GM19193 (cell line): Measurements from ENCODE around the gene CTSD.

Experiments
- POLR2A ChIP-seq: IDR thresholded peaks from 4 replicates; pipeline ENCODE4 v1.6.1; 2011; ENCODE audit not compliant: insufficient read depth, insufficient read length; ENCODE audit errors: extremely low read depth

Gene CTSD

DNA sequence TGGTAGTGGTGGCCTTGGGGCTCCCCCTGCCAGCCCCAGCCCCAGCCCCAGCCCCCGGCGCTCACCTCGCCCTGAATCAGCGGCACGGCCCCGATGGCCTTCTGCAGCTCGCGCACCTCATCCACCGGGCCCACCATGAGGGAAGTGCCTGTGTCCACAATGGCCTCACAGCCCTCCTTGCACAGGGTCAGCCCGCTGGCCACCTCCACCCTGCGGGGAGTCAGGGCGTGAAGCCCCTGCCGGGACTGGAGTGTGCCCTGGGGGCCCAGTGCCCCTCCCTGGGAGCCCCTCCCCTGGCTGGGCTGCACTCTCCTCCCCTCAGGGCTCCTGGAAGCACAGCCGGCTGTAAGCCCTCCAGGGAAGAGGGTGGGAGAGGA, 9.8 kb downstream of the CTSD start:
- TF ChIP-seq POLR2A, result no peak

DNA sequence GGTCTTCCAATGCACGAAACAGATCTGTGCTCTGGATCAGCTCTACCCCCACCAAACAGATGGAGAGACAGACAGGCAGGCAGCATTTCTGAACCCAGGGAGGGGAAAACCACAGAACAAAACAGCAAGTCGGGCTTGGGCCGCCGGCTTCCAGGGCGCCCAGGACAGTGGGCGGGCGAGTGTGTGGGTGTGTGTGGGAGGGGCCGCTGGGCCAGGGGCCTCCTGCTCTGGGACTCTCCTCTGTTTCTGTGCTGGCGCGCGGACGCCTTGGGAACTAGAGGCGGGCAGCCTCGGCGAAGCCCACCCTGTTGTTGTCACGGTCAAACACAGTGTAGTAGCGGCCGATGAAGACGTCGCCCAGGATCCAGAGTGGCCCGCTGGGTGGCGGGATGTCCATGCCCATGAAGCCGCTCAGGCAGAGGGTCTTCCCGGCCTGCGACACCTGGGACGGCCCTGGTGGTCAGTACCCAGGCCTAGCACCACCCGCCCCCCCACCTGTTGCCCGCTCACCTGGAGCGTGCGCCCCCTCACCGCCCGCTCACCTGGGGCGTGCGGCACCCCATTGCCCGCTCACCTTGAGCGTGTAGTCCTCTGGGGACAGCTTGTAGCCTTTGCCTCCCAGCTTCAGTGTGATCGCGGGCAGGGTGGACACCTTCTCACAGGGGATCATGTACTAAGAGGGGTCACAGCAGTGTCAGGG, 10.3 kb downstream of the CTSD start:
- no peak for TF ChIP-seq POLR2A

DNA sequence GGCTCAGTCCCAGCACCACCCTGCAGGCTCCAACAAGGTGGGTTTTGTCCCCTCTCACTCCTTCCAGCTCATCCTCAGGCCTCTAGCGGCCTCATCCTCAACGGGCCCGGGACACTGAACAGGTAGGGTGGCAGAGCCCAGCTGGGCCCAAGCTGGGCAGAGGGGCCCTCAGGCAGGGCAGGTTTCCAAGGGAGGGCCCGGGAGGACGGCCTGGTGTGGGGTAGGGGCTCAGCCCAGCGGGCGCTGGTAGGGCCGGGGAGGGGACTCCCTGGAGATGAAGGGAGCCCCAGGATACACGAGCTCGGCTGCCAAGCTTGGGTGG, 10.9 kb downstream of the CTSD start:
- no peak for TF ChIP-seq POLR2A

GRCh38 chr11:1751999-1752906, 11.5 kb downstream of the CTSD start:
- TF ChIP-seq POLR2A, result no peak

DNA sequence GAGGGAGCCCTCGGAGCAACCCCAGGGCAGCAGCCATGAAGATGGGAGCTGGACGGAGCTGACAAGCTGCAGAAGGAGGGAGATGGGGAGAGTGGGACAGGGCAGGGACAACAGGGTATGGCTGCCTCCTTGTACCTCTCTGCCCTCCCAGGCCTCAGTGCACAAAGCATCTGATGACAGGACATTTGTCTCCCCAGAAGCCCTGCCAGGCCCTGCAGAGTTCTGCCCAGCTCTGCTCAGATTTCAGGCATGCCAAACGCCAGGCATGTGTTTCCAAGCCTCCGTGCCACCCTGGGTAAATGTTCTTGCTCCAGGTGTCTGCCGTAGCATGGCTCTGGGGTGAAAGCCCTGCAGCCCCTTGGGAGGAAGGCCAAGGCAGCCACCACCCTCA, 12.2 kb downstream of the CTSD start:
- TF ChIP-seq POLR2A, result no peak

DNA sequence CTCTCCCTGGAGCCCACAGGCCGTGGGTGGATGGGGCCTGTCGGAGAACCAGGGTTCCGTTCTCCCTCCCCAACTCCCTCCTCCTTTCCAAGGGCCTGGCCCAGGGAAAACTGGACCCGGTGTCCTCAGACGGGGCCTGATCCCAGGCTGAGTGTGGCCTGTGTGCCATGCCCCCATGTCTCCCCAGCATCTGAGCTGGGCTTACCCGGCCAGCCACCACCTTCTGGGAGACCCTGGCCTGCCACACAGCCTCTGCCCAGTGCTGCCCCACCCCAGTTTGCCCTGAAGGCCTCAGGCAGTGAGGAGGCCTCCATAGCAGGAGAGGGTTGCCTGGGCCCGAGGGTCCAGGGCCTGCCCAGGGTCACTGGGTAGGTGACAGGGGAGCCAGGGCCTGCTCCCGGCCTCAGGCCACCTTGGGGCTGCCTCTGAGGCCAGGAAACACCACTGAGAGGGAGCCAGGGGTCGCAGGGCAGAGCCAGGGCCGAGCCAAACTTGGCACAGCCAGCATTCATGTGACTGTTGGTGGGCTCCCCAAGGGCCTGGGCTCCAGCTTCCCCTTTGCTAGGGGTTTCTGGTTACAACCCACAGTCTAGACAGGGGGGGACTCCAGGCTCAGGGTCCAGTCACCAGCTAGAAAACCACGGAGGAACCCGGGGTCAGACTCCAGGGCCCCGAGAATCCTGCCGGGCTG, 12.7 kb downstream of the CTSD start:
- TF ChIP-seq POLR2A, result no peak

DNA sequence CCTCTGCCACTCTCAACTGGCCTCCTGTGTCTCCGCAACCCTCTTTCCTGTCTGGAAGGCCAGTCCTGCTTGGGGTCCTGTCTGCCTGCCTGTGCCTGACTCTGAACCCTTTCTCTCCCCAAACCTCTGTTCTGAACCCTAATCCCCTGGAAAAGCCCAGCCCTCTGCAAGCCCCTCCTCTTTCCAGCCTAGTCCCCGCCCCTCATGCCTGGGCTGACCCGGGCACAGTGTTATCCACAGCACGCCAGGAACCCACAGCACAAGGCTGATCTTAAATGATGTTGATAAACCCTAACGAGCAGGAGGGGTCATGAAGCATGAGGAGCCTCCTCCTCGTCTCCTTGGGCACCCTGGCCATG, 13.3 kb downstream of the CTSD start, which contains the start of gene IFITM10:
TSS of gene IFITM10 (minus strand) at position 115 of the 359 bp plus-strand sequence. CDS start 153 bp downstream, outside the sequence.
- no peak for TF ChIP-seq POLR2A

DNA sequence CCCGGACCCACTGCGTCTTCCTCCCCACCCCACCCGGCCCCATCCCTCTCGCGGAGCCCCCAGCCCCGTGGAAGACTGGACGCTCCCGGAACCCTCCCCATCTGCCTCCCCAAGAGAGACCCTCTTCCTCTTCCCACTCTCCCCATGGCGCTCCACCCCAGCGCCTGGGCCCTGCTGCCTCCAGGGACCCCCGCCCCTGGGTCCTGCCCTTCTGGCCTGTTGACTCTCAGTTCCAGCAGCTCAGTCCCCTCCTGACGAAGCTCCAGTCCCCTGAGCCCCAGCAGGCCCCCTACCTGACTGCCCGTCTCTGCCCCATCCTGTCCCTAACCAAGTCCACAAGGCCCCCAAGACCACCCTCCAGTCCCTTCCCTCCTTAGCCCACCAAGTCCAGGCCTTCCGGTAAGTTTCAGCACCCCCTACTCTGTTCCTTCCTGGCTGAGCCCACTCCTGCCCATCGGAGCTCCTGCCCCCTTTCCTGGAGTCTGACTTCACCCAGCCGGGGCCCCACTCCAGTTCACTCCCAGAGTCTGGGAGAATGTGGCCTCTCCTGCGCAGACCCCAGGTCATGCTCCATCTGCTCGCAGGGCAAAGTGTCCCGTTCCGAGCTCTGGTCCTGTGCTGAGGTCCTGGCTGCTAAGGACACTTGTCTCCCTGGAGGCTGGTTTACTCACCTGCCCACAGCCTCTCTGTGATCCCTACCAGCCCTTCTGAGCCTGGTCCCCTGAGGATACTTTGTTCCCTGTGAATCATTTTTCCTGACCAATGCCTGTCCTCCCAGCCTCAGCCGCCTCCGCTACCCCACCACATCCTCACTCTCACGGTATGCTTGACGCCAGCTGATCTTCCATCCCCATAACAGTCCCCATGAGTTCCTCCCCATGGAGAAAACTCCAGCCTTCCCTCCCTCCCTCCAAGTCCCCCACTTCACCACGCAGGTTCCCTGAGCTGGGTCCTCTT, 14.1 kb downstream of the CTSD start:
- TF ChIP-seq POLR2A, result no peak

DNA sequence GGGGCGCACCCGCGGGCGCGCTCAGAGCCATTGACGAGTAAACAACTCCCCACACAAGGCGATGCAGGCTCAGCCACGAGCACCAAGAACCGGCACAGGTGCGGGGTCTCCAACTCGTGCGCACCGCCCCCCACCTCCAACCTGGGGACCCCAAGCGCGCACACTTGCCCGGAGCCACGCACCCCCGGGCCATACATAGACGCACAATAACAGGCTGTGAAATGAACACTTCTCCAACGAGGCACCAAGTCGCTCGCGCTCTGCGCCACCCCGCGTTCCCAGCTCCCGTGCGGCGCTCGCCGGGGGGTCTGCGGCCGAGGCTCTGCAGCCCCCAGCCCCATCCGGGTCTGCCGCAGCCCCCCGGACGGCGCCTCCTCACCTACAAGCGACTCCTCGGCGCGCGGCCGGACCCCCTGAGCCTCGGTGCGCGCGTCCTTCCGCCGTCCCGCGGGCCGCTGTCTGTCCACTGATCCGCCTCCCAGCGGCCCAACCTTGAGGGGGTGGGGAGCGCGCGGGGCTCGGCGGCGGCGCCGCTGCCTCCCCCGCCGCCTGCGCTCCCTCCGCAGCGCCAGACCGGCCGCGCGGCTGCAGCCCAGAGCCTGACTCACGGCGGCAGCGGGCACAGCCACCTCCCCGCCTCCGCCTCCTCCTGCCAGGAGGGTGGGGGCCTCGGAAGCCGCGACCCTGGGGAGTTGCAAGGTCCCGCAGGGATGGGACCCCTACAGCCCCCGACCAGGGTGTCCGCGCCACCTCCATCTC, 14.9 kb downstream of the CTSD start:
- TF ChIP-seq POLR2A, result no peak

DNA sequence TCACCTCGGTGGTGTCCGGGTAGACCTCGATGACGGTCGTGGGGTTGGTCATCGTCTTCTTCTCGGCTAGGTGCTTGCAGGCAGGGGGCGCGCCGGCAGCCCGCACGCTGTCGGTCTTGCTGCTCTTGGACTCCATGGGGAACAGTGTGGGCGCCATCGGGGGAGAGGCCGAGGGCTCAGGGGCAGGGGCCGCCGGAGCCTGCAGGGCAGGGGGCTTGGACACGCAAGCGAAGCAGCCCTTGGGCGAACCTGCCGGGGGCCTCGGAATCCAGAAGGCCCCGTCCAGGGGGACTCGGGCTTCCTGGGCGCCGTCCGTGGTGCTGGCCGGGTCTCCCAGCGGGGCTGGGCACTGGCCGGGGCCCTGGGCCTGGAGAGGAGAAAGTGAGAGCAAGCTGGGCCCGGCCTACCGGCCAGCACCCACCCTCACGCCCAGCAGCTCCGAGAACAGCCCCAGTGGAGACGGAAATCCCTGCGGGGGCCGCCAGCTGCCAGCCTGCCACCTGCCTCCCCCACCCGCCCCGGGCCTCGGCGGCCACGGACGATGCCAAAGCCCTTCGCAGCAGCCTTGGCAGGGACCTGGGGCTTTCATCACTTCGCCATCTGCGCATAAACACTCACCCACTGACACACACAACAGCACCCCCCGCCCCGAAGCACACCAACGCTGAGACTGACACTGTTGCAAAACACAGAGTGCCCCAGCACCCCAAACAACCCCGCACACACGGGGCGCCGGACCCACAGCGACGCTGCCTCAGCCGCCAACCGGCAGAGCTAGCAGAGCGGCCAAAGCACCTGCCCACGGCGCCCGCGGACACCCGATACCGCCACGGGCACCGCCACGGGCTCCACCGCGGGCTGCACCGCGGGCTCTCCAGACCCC, 15.7 kb downstream of the CTSD start:
- no peak for TF ChIP-seq POLR2A

GRCh38 chr11:1746956-1747752, 16.6 kb downstream of the CTSD start:
- no peak for TF ChIP-seq POLR2A

DNA sequence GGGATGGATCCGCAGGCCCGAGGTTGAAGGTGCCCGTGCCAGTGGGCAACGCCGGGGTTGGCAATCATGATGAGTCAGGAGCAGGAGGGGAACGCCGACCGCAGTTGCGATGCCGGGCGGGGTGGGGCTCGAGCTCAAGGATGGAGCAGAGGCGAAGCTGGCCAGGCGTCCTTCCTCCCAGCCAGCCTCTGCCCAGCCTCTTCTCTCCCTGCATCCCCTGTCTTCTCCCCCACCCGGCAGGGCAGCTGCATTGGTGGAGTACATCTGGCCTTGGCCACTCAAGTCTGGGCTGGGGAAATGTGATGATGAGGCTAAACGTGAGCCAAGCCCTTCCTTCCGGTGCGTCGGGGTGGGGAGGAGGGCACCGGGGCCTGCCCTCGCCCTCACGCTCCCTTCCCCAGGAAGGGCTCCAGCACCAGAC, 17.2 kb downstream of the CTSD start:
- no peak for TF ChIP-seq POLR2A
